K562 (cell line): ENCODE results near the gene CDK5RAP3. TPM values are rescaled to one million over a fixed set of nuclear protein-coding genes. Genes with fewer than 3 reads are reported as not detected.

ENCODE experiments used
- ARNT ChIP-seq, 2 experiments: fragments of 450-650 bp; IDR thresholded peaks; 2 replicates each; pipeline ENCODE4 v1.6.1; 2016; ENCODE audit warnings: mild to moderate bottlenecking in 1 of 2
- DIDO1 ChIP-seq: fragments of 450-650 bp; IDR thresholded peaks from 2 replicates; pipeline ENCODE4 v1.6.1; 2016; ENCODE audit warnings: low read depth, missing biosample characterization, missing genetic modification characterization
- HLTF ChIP-seq: fragments of 450-650 bp; IDR thresholded peaks from 2 replicates; pipeline ENCODE4 v1.6.1; 2016
- NBN ChIP-seq: fragments of 450-650 bp; IDR thresholded peaks from 2 replicates; pipeline ENCODE4 v1.6.1; 2016; ENCODE audit warnings: low read depth, mild to moderate bottlenecking
- NR2C1 ChIP-seq, 2 experiments: fragments of 450-650 bp; IDR thresholded peaks; 2 replicates each; pipeline ENCODE4 v1.6.1; 2017; ENCODE audit warnings: mild to moderate bottlenecking in 2 of 2, antibody characterized with exemption in 1 of 2, inconsistent platforms in 1 of 2, missing compliant biosample characterization in 1 of 2, missing genetic modification characterization in 1 of 2
- RBM39 ChIP-seq: fragments of 200-400 bp; formaldehyde crosslinking; optimal IDR thresholded peaks from 2 replicates; pipeline ENCODE3; 2018; ENCODE audit warnings: low read depth, low read length
- TAF1 ChIP-seq: IDR thresholded peaks from 2 replicates; pipeline ENCODE4 v1.6.1; 2011; ENCODE audit warnings: mild to moderate bottlenecking, low read length, moderate library complexity; ENCODE audit not compliant: insufficient read depth, control insufficient read depth, severe bottlenecking; ENCODE audit errors: extremely low read depth
- TOE1 ChIP-seq, 2 experiments: fragments of 450-650 bp in 1 of 2; sonication (generic) in 1 of 2; formaldehyde crosslinking in 1 of 2; IDR thresholded peaks; 2 replicates each; pipeline versions ENCODE4 v1.7.1 to v1.8.0; 2016 to 2022; ENCODE audit warnings: borderline replicate concordance in 2 of 2, mild to moderate bottlenecking in 2 of 2, antibody characterized with exemption in 1 of 2, inconsistent platforms in 1 of 2, low read depth in 1 of 2, missing genetic modification reagents in 1 of 2, moderate library complexity in 1 of 2
- polyA plus RNA-seq, 8 experiments: library from polyadenylated mRNA; depleted of rRNA in 4 of 8; stranded (reverse) in 5 of 8; unstranded in 3 of 8; fragments of >200 nt; fragmentation: Nextera tagmentation in 2 of 8; fragmentation: Illumina TruSeq in 1 of 8; extraction: Ambion mirVana in 2 of 8; extraction: Trizol in 1 of 8; gene quantifications; 2 replicates each; pipeline versions ENCODE4 v1.2.1 to v1.2.3, GENCODE V29; 2011 to 2014; ENCODE audit warnings: inconsistent platforms in 1 of 8, missing spikeins in 1 of 8
- total RNA-seq, 7 experiments: library from RNA; depleted of rRNA in 6 of 7; stranded (reverse); fragments of >200 nt in 6 of 7; fragmentation: Illumina TruSeq in 2 of 7; extraction: Trizol in 2 of 7; gene quantifications; 2 replicates each; pipeline versions ENCODE4 v1.2.1 to v1.2.3, GENCODE V29; 2011 to 2021; ENCODE audit warnings: low replicate concordance in 1 of 7
- TF ChIP-seq, protein P1 (sequence below): sonication (generic); formaldehyde crosslinking; IDR thresholded peaks from 2 replicates; pipeline ENCODE4 v1.8.0; 2023; ENCODE audit warnings: mild to moderate bottlenecking, missing genetic modification reagents
- TF ChIP-seq, protein P2 (sequence below): sonication (generic); formaldehyde crosslinking; IDR thresholded peaks from 2 replicates; pipeline ENCODE4 v1.8.0; 2022; ENCODE audit warnings: missing genetic modification reagents, mild to moderate bottlenecking, borderline replicate concordance
- TF ChIP-seq, protein P3 (sequence below): fragments of 450-650 bp; conservative IDR thresholded peaks from 2 replicates; pipeline ENCODE4 v1.6.1; 2016; ENCODE audit warnings: missing genetic modification characterization, low read depth, mild to moderate bottlenecking, control low read depth, missing compliant biosample characterization
- TF ChIP-seq, protein P4 (sequence below), 2 experiments: IDR thresholded peaks; 2 replicates each; pipeline ENCODE4 v1.6.1; 2011; ENCODE audit warnings: borderline replicate concordance in 1 of 2, control low read depth in 1 of 2, low read depth in 1 of 2, low read length in 1 of 2, mild to moderate bottlenecking in 1 of 2, mixed read lengths in 1 of 2, moderate library complexity in 1 of 2; ENCODE audit not compliant: insufficient read depth in 1 of 2, insufficient read length in 1 of 2, poor library complexity in 1 of 2, severe bottlenecking in 1 of 2; ENCODE audit errors: extremely low read depth in 1 of 2

CDK5RAP3 gene
- total and polyA plus RNA-seq, 9 of the 15 experiments (the other 6 are each of a cell fraction or from before 2014, with no cell fraction given) = 44.2 to 202 (median 91.5) TPM

DNA sequence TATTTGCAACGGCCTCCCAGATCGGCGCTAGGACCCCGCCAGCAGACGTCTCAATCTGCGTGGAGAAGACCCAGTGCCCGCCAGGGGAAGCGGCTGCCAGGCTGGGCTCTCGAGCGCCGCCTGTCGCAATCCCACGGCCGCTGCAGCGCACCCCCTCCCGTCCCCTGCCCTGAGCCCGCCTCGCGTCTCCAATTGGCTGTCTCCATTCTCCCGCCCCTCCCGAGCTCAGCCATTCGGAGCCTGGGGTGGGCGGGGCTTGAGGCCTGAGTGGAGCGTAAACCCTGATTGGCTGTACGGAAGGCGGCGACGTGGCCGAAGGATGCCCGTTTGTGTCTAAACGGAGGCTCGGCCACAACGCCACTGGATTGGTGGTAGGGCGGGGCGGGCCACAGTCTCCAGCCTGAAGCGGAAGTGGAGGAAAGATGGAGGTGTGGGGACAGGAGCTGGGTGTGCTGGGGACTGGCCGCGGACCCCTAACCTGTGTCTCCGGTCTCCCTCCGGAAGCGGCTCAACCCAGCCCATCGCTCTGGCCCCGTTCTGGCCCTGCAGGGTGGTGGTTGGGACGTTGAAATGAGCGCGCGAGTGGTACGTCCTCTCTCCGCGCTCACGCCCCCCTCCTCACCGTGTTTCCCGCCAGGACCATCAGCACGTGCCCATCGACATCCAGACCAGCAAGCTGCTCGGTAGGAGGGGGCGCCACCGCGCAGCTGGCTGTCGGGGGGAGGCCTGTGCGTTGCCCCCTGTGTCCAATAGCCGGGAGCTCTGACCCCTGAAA lies at the start of gene CDK5RAP3 (continued):
- TF ChIP-seq DIDO1 (tag) = 0 out of 2 replicates have a peak, but pooled peaks have one; percentile 56
- TF ChIP-seq, protein P1, sequence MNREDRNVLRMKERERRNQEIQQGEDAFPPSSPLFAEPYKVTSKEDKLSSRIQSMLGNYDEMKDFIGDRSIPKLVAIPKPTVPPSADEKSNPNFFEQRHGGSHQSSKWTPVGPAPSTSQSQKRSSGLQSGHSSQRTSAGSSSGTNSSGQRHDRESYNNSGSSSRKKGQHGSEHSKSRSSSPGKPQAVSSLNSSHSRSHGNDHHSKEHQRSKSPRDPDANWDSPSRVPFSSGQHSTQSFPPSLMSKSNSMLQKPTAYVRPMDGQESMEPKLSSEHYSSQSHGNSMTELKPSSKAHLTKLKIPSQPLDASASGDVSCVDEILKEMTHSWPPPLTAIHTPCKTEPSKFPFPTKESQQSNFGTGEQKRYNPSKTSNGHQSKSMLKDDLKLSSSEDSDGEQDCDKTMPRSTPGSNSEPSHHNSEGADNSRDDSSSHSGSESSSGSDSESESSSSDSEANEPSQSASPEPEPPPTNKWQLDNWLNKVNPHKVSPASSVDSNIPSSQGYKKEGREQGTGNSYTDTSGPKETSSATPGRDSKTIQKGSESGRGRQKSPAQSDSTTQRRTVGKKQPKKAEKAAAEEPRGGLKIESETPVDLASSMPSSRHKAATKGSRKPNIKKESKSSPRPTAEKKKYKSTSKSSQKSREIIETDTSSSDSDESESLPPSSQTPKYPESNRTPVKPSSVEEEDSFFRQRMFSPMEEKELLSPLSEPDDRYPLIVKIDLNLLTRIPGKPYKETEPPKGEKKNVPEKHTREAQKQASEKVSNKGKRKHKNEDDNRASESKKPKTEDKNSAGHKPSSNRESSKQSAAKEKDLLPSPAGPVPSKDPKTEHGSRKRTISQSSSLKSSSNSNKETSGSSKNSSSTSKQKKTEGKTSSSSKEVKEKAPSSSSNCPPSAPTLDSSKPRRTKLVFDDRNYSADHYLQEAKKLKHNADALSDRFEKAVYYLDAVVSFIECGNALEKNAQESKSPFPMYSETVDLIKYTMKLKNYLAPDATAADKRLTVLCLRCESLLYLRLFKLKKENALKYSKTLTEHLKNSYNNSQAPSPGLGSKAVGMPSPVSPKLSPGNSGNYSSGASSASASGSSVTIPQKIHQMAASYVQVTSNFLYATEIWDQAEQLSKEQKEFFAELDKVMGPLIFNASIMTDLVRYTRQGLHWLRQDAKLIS = peak; percentile 4; the same call in 1 of the 2 replicates
- TF ChIP-seq, protein P2, sequence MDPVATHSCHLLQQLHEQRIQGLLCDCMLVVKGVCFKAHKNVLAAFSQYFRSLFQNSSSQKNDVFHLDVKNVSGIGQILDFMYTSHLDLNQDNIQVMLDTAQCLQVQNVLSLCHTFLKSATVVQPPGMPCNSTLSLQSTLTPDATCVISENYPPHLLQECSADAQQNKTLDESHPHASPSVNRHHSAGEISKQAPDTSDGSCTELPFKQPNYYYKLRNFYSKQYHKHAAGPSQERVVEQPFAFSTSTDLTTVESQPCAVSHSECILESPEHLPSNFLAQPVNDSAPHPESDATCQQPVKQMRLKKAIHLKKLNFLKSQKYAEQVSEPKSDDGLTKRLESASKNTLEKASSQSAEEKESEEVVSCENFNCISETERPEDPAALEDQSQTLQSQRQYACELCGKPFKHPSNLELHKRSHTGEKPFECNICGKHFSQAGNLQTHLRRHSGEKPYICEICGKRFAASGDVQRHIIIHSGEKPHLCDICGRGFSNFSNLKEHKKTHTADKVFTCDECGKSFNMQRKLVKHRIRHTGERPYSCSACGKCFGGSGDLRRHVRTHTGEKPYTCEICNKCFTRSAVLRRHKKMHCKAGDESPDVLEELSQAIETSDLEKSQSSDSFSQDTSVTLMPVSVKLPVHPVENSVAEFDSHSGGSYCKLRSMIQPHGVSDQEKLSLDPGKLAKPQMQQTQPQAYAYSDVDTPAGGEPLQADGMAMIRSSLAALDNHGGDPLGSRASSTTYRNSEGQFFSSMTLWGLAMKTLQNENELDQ (CRISPR knock-in tag) = peak; percentile 67; the same call in 1 of the 2 replicates
- 0 out of 2 replicates have a peak, but pooled peaks have one; percentile 38 for TF ChIP-seq NBN
- TF ChIP-seq ARNT (IDR thresholded peaks at IDR 0.05) = peak in 1 of 2 experiments; percentile 39; a peak in 1 of 4 replicates
- TF ChIP-seq, protein P3, sequence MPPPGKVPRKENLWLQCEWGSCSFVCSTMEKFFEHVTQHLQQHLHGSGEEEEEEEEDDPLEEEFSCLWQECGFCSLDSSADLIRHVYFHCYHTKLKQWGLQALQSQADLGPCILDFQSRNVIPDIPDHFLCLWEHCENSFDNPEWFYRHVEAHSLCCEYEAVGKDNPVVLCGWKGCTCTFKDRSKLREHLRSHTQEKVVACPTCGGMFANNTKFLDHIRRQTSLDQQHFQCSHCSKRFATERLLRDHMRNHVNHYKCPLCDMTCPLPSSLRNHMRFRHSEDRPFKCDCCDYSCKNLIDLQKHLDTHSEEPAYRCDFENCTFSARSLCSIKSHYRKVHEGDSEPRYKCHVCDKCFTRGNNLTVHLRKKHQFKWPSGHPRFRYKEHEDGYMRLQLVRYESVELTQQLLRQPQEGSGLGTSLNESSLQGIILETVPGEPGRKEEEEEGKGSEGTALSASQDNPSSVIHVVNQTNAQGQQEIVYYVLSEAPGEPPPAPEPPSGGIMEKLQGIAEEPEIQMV (tag) = no peak
- TF ChIP-seq, protein P4, sequence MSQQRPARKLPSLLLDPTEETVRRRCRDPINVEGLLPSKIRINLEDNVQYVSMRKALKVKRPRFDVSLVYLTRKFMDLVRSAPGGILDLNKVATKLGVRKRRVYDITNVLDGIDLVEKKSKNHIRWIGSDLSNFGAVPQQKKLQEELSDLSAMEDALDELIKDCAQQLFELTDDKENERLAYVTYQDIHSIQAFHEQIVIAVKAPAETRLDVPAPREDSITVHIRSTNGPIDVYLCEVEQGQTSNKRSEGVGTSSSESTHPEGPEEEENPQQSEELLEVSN (IDR thresholded peaks at IDR 0.05; ENCODE audit: borderline replicate concordance in 1 of 2, extremely low read depth in 1 of 2, insufficient read depth in 1 of 2, insufficient read length in 1 of 2, low read depth in 1 of 2, low read length in 1 of 2, poor library complexity in 1 of 2, severe bottlenecking in 1 of 2) = peak; percentile 100
- no peak for TF ChIP-seq NR2C1 (IDR thresholded peaks at IDR 0.05)
- 0 out of 2 replicates have a peak, but pooled peaks have one; percentile 48 for TF ChIP-seq NR2C1 (tag; IDR thresholded peaks at IDR 0.05)
- TF ChIP-seq TOE1 (IDR thresholded peaks at IDR 0.05; ENCODE audit: borderline replicate concordance) = peak; percentile 84; the same call in 1 of the 2 replicates
- TF ChIP-seq TOE1 (CRISPR knock-in tag; IDR thresholded peaks at IDR 0.05; ENCODE audit: borderline replicate concordance, low read depth) = no peak; the same call in 1 of the 2 replicates
- peak; percentile 65 for TF ChIP-seq TAF1
- no peak for TF ChIP-seq RBM39
- peak; percentile 35; the same call in 1 of the 2 replicates for TF ChIP-seq HLTF
